Heart right ventricle (tissue), 16 donors: Measurements from ENCODE around the gene NEDD8. TPM values are rescaled to one million over a fixed set of nuclear protein-coding genes. Genes with fewer than 3 reads are reported as not detected.
"Not testable (repeated sequence)": the region's sequence is repeated elsewhere in the genome, so short reads cannot be mapped to it uniquely, and the experiment has no call there.

ENCODE experiments used
- ATAC-seq, 8 donors: fragments of 200-7000 bp; cut with Tn5 transposase; one replicate each; pipeline ENCODE4 v1.9.1; 2020; ENCODE audit warnings: mild to moderate bottlenecking in 8 of 8, moderate library complexity in 8 of 8, moderate number of reproducible peaks in 1 of 8
- DNase-seq, 2 donors: peaks; one replicate each; pipeline ENCODE4 v3.0.0-alpha.2; 2020
- H3K27ac ChIP-seq, 10 donors: fragments of 200-600 bp; sonication (generic) in 2 of 10; one replicate each; pipeline versions ENCODE4 v1.5.0 to v1.8.0; 2020 to 2022; ENCODE audit warnings: mild to moderate bottlenecking in 3 of 10
- H3K27me3 ChIP-seq, 7 donors: fragments of 200-600 bp; one replicate each; pipeline ENCODE4 v1.8.0; 2021 to 2022; ENCODE audit warnings: mild to moderate bottlenecking in 2 of 7
- H3K36me3 ChIP-seq, 9 donors: fragments of 200-600 bp; sonication (generic) in 1 of 9; one replicate each; pipeline versions ENCODE4 v1.5.0 to v1.8.0; 2020 to 2022; ENCODE audit warnings: mild to moderate bottlenecking in 2 of 9
- H3K4me1 ChIP-seq, 9 donors: fragments of 200-600 bp; sonication (generic) in 1 of 9; one replicate each; pipeline versions ENCODE4 v1.5.0 to v1.8.0; 2020 to 2022; ENCODE audit warnings: mild to moderate bottlenecking in 4 of 9
- H3K4me3 ChIP-seq, 10 donors: fragments of 200-600 bp; sonication (generic) in 2 of 10; one replicate each; pipeline versions ENCODE4 v1.5.0 to v1.8.0; 2020 to 2022; ENCODE audit warnings: mild to moderate bottlenecking in 7 of 10, moderate library complexity in 2 of 10
- H3K9me3 ChIP-seq, 11 donors: fragments of 200-600 bp in 10 of 11; sonication (generic) in 2 of 11; one replicate each; pipeline versions ENCODE4 v1.5.0 to v1.8.0; 2013 to 2022; ENCODE audit warnings: mild to moderate bottlenecking in 2 of 11, control low read depth in 1 of 11, moderate library complexity in 1 of 11
- CTCF ChIP-seq, 9 donors: fragments of 200-600 bp; sonication (generic) in 2 of 9; IDR thresholded peaks; one replicate each; pipeline versions ENCODE4 v1.5.0 to v1.8.0; 2021 to 2022; ENCODE audit warnings: antibody characterized with exemption in 9 of 9, mild to moderate bottlenecking in 5 of 9, moderate library complexity in 1 of 9
- WGBS, 2 donors: extraction: QIAGEN DNeasy Blood & Tissue Kit; methylation state at CpG; one replicate each; pipeline ENCODE4 v1.1.7; 2013; ENCODE audit warnings: inconsistent platforms in 1 of 2; 5-methylcytosine and 5-hydroxymethylcytosine counted together
- intact Hi-C, 10 donors: fragments of 100-400 bp; cut with DNase I; formaldehyde crosslinking; loops; one replicate each; pipeline versions ENCODE4 v1.11.1 to v1.14.2; 2022
- polyA plus RNA-seq, 2 donors: library from polyadenylated mRNA; stranded (reverse); fragments of 200-250 nt; gene quantifications; one replicate each; pipeline ENCODE4 v1.2.3, GENCODE V29; 2013
- total RNA-seq, 10 donors: library from RNA; stranded (reverse); fragmentation: NEBNext Ultra II Directional in 3 of 10; extraction: Animal tissue kit (Norgen Biotek cat#: 25700) in 3 of 10; gene quantifications; one replicate each; pipeline versions ENCODE4 v1.2.1 to v1.2.4, GENCODE V29; 2021 to 2023
- donor health status: Arrhythmogenic right ventricular cardiomyopathy.
- donor health status: ischemic (EF 13 %, LVEDD 7.1; RV severe dilation, severe dysfunction).
- donor health status: healthy with polysubstance abuse.
- donor health status: DM: no; HTN: yes; CAD: no.
- donor health status: DM: no; HTN: no; CAD: no.
- donor health status: ischemic (EF 25% LVEDD 6.9; RV normal size, moderate dysfunction).
- donor health status: ischemic (EF 25% LVEDD 5.7; RV mildly dilated, moderate dysfunction).
- donor health status: healthy.
- donor health status: DM: yes; HTN: yes; CAD: no.
- donor health status: Ischemic cardiomyopathy.
- donor health status: ischemic (EF 35%, LVEDD 5.7; RV mildly dilated, moderate dysfunction).
- donor health status: nonischemic (EF 11% LVEDD 7.7; RV severe dilation, severe dysfunction).
- donor health status: DM: yes; HTN: yes; CAD: no.
- donor health status: PGD.
- donor health status: ischemic (EF 29% LVEDD 5.4; RV normal size, mild dysfunction).
- donor health status: nonischemic (EF 23%, LVEDD 6.1; RV moderate dilation, normal function).

Gene NEDD8
- total and polyA plus RNA-seq, 12 donors: 154 to 325 (median 199) TPM

GRCh38 chr14:24206260-24207103 is 25.7 kb downstream of the NEDD8 start:
- H3K9me3 ChIP-seq: no peaks in the 10 kb centered on the region
- no peaks in the 10 kb centered on the region for H3K27me3 ChIP-seq
- no peak overlapping the region for H3K4me3 ChIP-seq
- intact Hi-C loops: no loop called here
- H3K36me3 ChIP-seq: peaks cover 0 to 90% (median 35%) of the 10 kb centered on the region in 9 donors
- no peak for TF ChIP-seq CTCF (IDR thresholded peaks at IDR 0.05)
- ATAC-seq (no peak), DNase-seq (no peak)
- WGBS, 2 donors: 97 to 99% methylated on average over 11 of the region's 11 CpGs
- H3K27ac ChIP-seq: no peak overlapping the region
- peaks cover 0 to 4% (median 0%) of the 10 kb centered on the region in 9 donors for H3K4me1 ChIP-seq

GRCh38 chr14:24204163-24205146 is 27.7 kb downstream of the NEDD8 start:
- Histone ChIP-seq H3K27me3 (no peaks in the 10 kb centered on the region), H3K4me3 (no peak overlapping the region), H3K9me3 (no peaks in the 10 kb centered on the region), H3K4me1 (peaks cover 0 to under 1% (median 0%) of the 10 kb centered on the region in 9 donors), H3K27ac (no peak overlapping the region), H3K36me3 (peaks cover 0 to 85% (median 29%) of the 10 kb centered on the region in 9 donors)
- intact Hi-C loops: no loop called here
- DNase-seq (no peak), ATAC-seq (no peak)
- WGBS, 2 donors: 95 to 96% methylated on average over 7 of the region's 7 CpGs
- TF ChIP-seq CTCF (IDR thresholded peaks at IDR 0.05): no peak

GRCh38 chr14:24203249-24203886 is 28.8 kb downstream of the NEDD8 start:
- ATAC-seq, H3K27me3 ChIP-seq, H3K27ac ChIP-seq, intact Hi-C loops, H3K4me3 ChIP-seq, H3K9me3 ChIP-seq, DNase-seq: not testable (repeated sequence)
- Histone ChIP-seq H3K36me3 (peaks cover 0 to 77% (median 29%) of the 10 kb centered on the region in 9 donors), H3K4me1 (peaks cover 0 to 11% (median 0%) of the 10 kb centered on the region in 9 donors)
- 97 to 98% methylated on average over 15 to 16 of the region's 16 CpGs for WGBS, 2 donors

GRCh38 chr14:24202538-24202937 is 29.6 kb downstream of the NEDD8 start:
- H3K4me3 ChIP-seq, H3K27me3 ChIP-seq, H3K27ac ChIP-seq, intact Hi-C loops, ATAC-seq, DNase-seq, H3K9me3 ChIP-seq: not testable (repeated sequence)
- 90 to 91% methylated on average over 8 of the region's 8 CpGs for WGBS, 2 donors
- Histone ChIP-seq H3K36me3 (peaks cover 0 to 68% (median 21%) of the 10 kb centered on the region in 9 donors), H3K4me1 (peaks cover 0 to 12% (median 4%) of the 10 kb centered on the region in 9 donors)
